Omental fat pad (tissue), 4 donors: Measurements from ENCODE around the gene GUCD1. TPM values are rescaled to one million over a fixed set of nuclear protein-coding genes. Genes with fewer than 3 reads are reported as not detected.
A peak's percentile ranks its signal among the peaks of the same experiment; 100 is the strongest.

Experiments
- ATAC-seq: fragments of 150-250 bp; one replicate; pipeline ENCODE4 v1.9.1; 2016; ENCODE audit warnings: mild to moderate bottlenecking, moderate library complexity; ENCODE audit not compliant: low FRiP score
- DNase-seq: peaks from one replicate; pipeline ENCODE4 v3.0.0-alpha.2; 2019; ENCODE audit warnings: low spot score
- total RNA-seq, 4 donors: library from RNA; depleted of rRNA; stranded (reverse); fragments of >200 nt; gene quantifications; one replicate each; pipeline ENCODE4 v1.1.0, GENCODE V29; 2016
- TF ChIP-seq, protein P1 (sequence below), 3 donors: fragments of 450-650 bp; IDR thresholded peaks; one replicate each; pipeline ENCODE4 v1.5.1; 2016 to 2017; ENCODE audit warnings: antibody characterized with exemption in 3 of 3, mild to moderate bottlenecking in 3 of 3, moderate library complexity in 2 of 3

The GUCD1 gene
- total RNA-seq, 4 donors from 2014 or later: 105 to 179 (median 171) TPM

DNA sequence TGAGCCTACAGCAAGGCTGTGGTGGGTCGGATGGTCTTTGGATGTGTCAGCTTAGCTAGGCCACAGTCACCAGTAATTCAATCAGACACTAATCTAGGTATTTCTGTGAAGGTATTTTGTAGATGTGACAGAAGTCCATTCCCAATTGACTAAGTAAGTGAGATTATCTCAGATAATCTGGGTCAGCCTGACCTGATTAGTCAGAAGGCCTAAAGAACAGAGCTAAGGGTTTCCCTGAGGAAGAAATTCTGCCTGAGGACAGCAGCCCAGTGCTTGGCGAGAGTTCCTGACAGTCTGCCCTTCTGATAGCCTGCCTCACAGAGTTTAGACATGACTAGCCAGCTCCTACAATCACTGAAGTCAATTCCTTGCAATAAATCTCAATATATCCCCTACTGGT is 28.7 kb downstream of the GUCD1 start:
- ATAC-seq (no peak), DNase-seq (no peak)
- TF ChIP-seq, protein P1, sequence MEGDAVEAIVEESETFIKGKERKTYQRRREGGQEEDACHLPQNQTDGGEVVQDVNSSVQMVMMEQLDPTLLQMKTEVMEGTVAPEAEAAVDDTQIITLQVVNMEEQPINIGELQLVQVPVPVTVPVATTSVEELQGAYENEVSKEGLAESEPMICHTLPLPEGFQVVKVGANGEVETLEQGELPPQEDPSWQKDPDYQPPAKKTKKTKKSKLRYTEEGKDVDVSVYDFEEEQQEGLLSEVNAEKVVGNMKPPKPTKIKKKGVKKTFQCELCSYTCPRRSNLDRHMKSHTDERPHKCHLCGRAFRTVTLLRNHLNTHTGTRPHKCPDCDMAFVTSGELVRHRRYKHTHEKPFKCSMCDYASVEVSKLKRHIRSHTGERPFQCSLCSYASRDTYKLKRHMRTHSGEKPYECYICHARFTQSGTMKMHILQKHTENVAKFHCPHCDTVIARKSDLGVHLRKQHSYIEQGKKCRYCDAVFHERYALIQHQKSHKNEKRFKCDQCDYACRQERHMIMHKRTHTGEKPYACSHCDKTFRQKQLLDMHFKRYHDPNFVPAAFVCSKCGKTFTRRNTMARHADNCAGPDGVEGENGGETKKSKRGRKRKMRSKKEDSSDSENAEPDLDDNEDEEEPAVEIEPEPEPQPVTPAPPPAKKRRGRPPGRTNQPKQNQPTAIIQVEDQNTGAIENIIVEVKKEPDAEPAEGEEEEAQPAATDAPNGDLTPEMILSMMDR (IDR thresholded peaks at IDR 0.05): no peak

DNA sequence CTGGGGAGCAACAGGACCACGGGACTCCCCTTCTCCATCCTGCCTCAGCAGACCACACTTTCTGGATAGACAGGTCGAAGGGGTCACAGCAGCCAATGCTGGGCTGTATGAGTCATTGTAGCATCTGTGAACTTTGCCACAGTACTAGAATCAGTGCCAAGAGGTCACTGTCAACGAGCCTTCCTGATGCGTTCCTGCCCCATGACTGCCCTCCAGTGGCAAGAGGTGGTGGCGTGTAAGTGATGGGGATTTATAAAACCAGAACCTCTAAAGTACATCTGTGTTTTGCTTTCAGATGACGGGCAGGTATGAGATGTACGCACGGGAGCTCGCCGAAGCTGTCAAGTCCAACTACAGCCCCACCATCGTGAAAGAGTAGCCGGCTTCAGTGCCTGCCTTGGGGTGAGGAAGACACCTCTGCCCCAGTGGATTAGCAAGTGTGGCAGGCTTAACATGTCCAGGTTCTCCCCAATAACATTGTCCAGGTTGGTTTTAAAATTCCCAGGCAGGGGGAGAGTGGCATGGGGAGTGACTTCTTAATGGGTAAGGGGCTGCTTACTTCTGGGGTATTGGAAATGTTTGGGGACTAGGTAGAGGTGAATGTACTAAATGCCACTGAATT is 29.4 kb downstream of the GUCD1 start:
- TF ChIP-seq, protein P1 (IDR thresholded peaks at IDR 0.05): peak in 1 of 3 donors; percentile 14
- peak; percentile 71 for ATAC-seq
- DNase-seq: peak; percentile 89

DNA sequence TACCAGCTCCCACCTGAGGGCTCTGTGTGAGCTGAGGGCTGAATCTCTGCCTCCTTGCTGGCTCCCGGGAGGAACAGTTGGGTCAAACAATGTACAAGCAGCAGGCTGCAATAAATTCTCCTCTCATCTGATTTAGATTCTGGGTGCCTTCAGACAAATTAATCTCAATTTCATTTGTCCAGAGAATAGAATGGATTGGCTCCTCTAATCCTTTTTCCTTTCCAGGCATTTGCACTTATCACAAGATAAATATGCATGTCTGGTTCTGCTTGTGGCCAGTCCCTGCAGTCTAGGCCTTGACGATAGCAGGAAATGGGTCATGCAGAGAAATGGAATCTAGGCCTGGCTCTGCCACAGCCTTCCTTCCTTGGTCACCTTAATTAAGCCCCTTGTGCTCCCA is 31.1 kb downstream of the GUCD1 start:
- TF ChIP-seq, protein P1 (IDR thresholded peaks at IDR 0.05): no peak
- DNase-seq (no peak), ATAC-seq (no peak)

DNA sequence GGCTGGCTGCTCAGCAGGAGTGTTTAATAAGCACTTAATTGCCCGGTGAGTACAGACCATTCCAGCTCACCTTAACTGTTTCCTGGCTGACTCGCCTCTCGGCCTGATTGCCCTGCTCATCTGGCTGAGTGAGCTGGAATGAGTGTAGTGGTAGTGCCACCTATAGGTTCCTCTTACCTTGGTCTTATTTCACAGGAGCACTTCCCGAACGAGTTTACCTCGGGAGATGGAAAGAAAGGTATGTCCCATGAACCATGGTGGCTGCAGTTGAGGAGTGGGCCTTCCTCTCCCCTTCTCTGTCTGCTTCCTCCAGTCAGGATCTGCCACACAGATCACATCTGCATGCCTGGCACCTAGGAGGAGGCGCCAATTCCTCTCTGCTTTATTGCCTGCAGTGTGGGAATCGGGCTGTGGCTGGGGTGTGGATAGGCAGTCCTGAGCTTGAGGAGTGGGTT is 33.1 kb downstream of the GUCD1 start:
- TF ChIP-seq, protein P1 (IDR thresholded peaks at IDR 0.05): no peak
- DNase-seq (no peak), ATAC-seq (peak; percentile 63)

DNA sequence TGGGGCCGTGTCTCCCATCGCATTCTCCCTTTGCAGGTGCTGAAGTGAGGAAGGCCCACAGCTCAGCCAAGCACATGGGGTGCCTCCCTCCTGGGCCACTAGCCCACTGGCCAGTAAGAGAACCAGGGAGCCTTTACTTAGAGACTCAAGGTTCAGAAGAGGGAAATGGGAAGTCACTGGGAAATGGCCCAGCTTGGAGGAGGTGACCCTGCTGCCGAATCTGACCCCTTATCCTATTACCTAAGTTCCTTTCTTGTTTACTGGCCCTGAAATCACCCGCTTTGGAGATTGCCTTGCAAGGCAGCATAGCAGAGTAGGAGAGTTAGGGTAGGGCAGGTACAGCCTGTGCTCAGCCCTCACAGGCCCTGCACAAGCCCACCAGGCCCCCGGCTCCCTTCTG is 35.4 kb downstream of the GUCD1 start:
- TF ChIP-seq, protein P1 (IDR thresholded peaks at IDR 0.05): no peak
- no peak for ATAC-seq

DNA sequence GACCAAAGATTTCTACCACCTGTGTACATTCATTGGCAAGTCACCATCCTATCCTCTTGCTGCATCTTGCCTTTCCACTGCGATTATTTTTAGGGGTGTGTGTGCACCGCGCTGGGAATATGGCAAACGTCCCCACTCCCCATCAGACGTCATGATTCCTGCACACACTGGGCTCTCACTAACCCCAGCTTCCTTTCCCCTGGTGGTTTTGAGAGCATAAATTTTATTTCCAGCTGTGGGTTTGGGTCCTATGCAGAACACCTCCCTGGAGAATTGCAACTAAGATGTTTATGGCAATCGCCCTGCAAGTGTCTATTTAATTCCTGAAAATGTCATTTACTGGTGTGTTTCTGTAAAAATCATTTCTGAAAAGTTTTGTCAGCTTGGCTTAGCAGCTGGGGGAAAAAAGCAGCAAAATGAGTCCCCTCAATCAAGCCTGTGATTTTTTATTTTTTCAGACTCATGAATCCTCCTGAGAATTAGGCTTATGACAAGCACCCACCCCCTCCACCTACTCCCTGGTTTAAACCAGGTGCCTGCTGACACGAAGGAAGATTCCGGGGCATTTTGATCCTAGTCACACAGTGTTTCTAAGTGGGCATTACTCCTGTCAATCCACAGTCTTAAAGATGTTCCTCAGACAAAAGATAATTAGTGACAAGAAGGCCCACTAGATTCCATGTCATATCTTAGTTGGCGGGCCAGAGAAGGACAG is 36.0 kb downstream of the GUCD1 start:
- no peak for ATAC-seq
- DNase-seq: no peak
- TF ChIP-seq, protein P1 (IDR thresholded peaks at IDR 0.05): no peak

More for the DNA sequence above, 35.4 kb downstream of the GUCD1 start:
- no peak for DNase-seq

DNA sequence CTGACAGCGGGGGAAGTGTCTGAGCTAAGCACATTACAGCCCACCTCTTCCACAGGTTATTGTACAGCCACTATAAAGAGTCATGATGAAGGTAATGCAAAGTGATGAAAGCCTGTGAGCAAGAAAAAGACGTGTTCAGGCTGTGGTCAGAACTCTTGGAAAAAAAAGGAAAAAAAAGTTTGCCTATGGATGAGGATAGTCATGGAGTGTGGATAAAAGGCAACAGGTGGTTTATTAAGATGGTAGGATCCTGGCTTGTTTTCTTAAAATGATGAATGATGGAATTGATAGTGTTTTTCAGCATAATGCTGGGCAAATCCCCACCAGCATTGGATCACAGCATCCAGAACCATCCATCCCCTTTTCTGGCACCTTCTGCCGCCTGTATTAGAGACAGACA is 36.7 kb downstream of the GUCD1 start:
- no peak for ATAC-seq
- no peak for DNase-seq
- TF ChIP-seq, protein P1 (IDR thresholded peaks at IDR 0.05): no peak
